Stomach (tissue), 9 donors: ENCODE results near the gene DNM1. TPM values are rescaled to one million over a fixed set of nuclear protein-coding genes. Genes with fewer than 3 reads are reported as not detected.
A peak's percentile ranks its signal among the peaks of the same experiment; 100 is the strongest.

Experiments
- DNase-seq, 2 donors: peaks; one replicate each; pipeline versions ENCODE4 v3.0.0 to v3.0.0-alpha.2; 2013 to 2019
- H3K27ac ChIP-seq, 5 donors: fragments of 200-600 bp in 4 of 5; sonication (generic) in 4 of 5; one replicate each; pipeline ENCODE4 v1.5.1; 2013 to 2019; ENCODE audit warnings: mild to moderate bottlenecking in 1 of 5, moderate library complexity in 1 of 5
- H3K27me3 ChIP-seq, 3 donors: fragments of 200-600 bp; sonication (generic); one replicate each; pipeline ENCODE4 v1.5.1; 2017 to 2019; ENCODE audit warnings: mixed run types in 1 of 3
- H3K36me3 ChIP-seq, 4 donors: fragments of 200-600 bp; sonication (generic); 1 replicate in 3 of 4; 2 replicates in 1 of 4; pipeline ENCODE4 v1.5.1; 2016 to 2019
- H3K4me1 ChIP-seq, 4 donors: fragments of 200-600 bp; sonication (generic); one replicate each; pipeline ENCODE4 v1.5.1; 2016 to 2019
- H3K4me3 ChIP-seq, 4 donors: fragments of 200-600 bp; sonication (generic) in 3 of 4; one replicate each; pipeline ENCODE4 v1.5.1; 2016 to 2019; ENCODE audit warnings: mild to moderate bottlenecking in 1 of 4
- H3K9me3 ChIP-seq, 4 donors: fragments of 200-600 bp; sonication (generic); one replicate each; pipeline ENCODE4 v1.5.1; 2016 to 2019
- EP300 ChIP-seq: sonication (generic); formaldehyde crosslinking; IDR thresholded peaks from one replicate; pipeline ENCODE4 v1.6.1; 2017; ENCODE audit warnings: antibody characterized with exemption
- POLR2A ChIP-seq, 4 donors: fragments of 450-650 bp; IDR thresholded peaks; one replicate each; pipeline ENCODE4 v1.6.1; 2016; ENCODE audit warnings: antibody characterized with exemption in 4 of 4, control low read depth in 2 of 4, mild to moderate bottlenecking in 1 of 4, moderate library complexity in 1 of 4
- POLR2AphosphoS5 ChIP-seq, 3 donors: sonication (generic); formaldehyde crosslinking; IDR thresholded peaks; one replicate each; pipeline ENCODE4 v1.6.1; 2016; ENCODE audit warnings: antibody characterized with exemption in 3 of 3
- WGBS, 5 donors: extraction: QIAGEN DNeasy Blood & Tissue Kit in 3 of 5; methylation state at CpG; one replicate each; pipeline versions ENCODE4 v1.1.5 to v1.1.7; 2013 to 2018; 5-methylcytosine and 5-hydroxymethylcytosine counted together
- intact Hi-C: fragments of 100-400 bp; cut with DNase I; formaldehyde crosslinking; loops from one replicate; pipeline ENCODE4 v1.15.1; 2023; ENCODE audit warnings: low total_unique reads
- polyA plus RNA-seq, 3 donors: library from polyadenylated mRNA; stranded (reverse); fragments of 200-250 nt; gene quantifications; one replicate each; pipeline ENCODE4 v1.2.3, GENCODE V29; 2013
- total RNA-seq, 5 donors: library from RNA; depleted of rRNA; stranded (reverse); fragments of >200 nt; gene quantifications; one replicate each; pipeline versions ENCODE4 v1.1.0 to v1.2.3, GENCODE V29; 2014 to 2016
- TF ChIP-seq, protein P1 (sequence below), 7 experiments: fragments of 450-650 bp in 4 of 7; fragments of 200-600 bp in 3 of 7; sonication (generic) in 3 of 7; IDR thresholded peaks; one replicate each; pipeline ENCODE4 v1.5.1; 2016 to 2019; ENCODE audit warnings: antibody characterized with exemption in 7 of 7, control low read depth in 2 of 7, mild to moderate bottlenecking in 1 of 7
- donor health status: healthy with polysubstance abuse.
- donor health status: Bipolar disorder and iron deficiency.
- donor health status: healthy.

Gene DNM1
- total and polyA plus RNA-seq, 8 donors = 2.3 to 60.8 (median 20.8) TPM

DNA sequence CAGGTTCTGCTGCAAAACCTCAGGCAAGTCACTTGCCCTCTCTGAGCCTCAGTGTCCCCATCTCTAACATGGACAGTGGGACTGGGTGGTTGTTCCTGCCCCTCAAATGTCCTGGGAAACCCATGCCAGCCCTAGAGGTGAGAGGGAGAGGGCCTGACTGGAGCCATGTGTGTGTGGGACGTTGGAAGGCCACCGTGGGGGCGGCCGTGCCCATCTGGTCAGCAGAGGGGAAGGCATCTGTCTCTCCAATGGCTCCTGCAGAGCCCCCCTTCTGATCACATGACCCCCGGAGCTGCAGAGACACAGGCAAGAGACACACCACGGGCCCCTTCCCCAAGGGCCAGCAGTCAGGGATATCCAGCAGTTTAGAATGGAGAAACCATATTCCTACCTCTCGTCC, 1.7 kb downstream of the DNM1 start:
- Histone ChIP-seq H3K4me3 (no peak overlapping the region), H3K27ac (peak overlapping the region in 1 of 5 donors; percentile 75)

DNA sequence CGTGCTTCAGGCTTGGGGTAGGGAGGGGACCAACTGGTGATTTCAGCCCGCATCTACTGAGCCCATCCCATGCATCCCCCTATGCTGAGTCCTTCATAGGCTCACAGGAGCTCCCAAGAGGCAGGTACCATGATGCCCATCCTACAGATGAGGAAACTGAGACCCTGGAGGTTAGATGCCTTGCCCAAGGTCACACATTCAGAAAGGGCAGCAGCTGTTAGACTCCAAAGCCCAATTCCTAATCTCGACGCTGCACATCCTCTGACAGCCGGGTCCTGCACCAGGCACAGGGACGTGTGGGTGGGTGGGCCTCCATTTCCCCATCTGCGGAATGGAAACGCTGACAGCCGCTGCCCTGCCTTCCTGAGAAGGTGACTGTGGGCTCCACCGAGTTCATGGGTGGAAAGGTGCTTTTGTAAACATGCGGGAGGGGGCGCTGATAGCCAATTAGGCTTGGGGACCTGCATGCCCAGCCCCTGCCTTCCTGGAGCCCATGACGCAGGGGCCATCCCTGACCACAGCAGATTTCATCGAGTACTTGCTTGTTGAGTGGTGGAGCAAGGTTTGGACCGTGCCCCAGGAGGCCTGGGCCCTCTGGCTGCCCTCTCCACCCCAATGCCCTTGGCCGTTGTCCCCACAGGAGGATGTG, 2.2 kb downstream of the DNM1 start:
- WGBS, 5 donors = 69 to 79% (median 74%) methylated on average over 15 to 16 of the region's 16 CpGs
- TF ChIP-seq POLR2A (IDR thresholded peaks at IDR 0.05) (no peak), POLR2AphosphoS5 (IDR thresholded peaks at IDR 0.05) (no peak), EP300 (no peak)
- TF ChIP-seq, protein P1, sequence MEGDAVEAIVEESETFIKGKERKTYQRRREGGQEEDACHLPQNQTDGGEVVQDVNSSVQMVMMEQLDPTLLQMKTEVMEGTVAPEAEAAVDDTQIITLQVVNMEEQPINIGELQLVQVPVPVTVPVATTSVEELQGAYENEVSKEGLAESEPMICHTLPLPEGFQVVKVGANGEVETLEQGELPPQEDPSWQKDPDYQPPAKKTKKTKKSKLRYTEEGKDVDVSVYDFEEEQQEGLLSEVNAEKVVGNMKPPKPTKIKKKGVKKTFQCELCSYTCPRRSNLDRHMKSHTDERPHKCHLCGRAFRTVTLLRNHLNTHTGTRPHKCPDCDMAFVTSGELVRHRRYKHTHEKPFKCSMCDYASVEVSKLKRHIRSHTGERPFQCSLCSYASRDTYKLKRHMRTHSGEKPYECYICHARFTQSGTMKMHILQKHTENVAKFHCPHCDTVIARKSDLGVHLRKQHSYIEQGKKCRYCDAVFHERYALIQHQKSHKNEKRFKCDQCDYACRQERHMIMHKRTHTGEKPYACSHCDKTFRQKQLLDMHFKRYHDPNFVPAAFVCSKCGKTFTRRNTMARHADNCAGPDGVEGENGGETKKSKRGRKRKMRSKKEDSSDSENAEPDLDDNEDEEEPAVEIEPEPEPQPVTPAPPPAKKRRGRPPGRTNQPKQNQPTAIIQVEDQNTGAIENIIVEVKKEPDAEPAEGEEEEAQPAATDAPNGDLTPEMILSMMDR (IDR thresholded peaks at IDR 0.05) = no peak
- Histone ChIP-seq H3K36me3 (no peaks in the 10 kb centered on the region), H3K27me3 (peaks cover 6 to 54% (median 28%) of the 10 kb centered on the region in 3 donors), H3K4me3 (no peak overlapping the region), H3K4me1 (peaks cover 11 to 18% (median 15%) of the 10 kb centered on the region in 4 donors), H3K27ac (no peak overlapping the region), H3K9me3 (no peaks in the 10 kb centered on the region)
- intact Hi-C loops = no loop called here
- DNase-seq = no peak

More for the DNA sequence above, 1.7 kb downstream of the DNM1 start:
- H3K9me3 ChIP-seq = no peaks in the 10 kb centered on the region
- H3K4me1 ChIP-seq = peaks cover 11 to 18% (median 15%) of the 10 kb centered on the region in 4 donors
- H3K36me3 ChIP-seq = no peaks in the 10 kb centered on the region
- intact Hi-C loops = no loop called here
- DNase-seq = no peak
- 50 to 78% (median 72%) methylated on average over 2 to 7 of the region's 7 CpGs for WGBS, 5 donors
- H3K27me3 ChIP-seq = peaks cover 6 to 54% (median 28%) of the 10 kb centered on the region in 3 donors
- TF ChIP-seq, protein P1 (IDR thresholded peaks at IDR 0.05) = no peak

DNA sequence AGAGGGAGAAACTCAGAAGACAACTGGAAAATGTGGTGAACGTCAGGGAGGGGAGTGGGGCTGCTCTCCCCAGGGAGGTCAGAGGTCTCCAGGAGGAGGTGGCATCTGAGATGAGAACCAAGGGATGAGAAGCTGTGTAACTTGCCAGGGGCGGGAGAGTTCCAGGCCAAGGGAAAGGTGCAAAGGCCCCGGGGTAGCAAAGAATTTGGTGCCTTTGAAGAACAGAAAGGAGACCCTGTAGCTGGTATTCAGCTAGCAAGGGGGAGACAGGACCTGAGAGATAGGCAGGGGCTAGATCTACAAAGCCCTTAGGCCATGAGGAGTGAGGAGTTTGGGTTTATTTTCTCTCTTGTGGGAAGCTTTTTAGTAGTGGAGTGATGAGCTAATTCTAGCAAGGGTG, 3.3 kb downstream of the DNM1 start:
- WGBS, 5 donors = 76 to 90% (median 79%) methylated on average over 3 of the region's 3 CpGs
- H3K4me1 ChIP-seq = peaks cover 11 to 23% (median 15%) of the 10 kb centered on the region in 4 donors
- DNase-seq = no peak
- H3K36me3 ChIP-seq = no peaks in the 10 kb centered on the region
- no peaks in the 10 kb centered on the region for H3K9me3 ChIP-seq
- intact Hi-C loops = no loop called here
- H3K4me3 ChIP-seq = no peak overlapping the region
- peaks cover 6 to 54% (median 28%) of the 10 kb centered on the region in 3 donors for H3K27me3 ChIP-seq
- H3K27ac ChIP-seq = no peak overlapping the region
- TF ChIP-seq POLR2A (IDR thresholded peaks at IDR 0.05) (no peak), POLR2AphosphoS5 (IDR thresholded peaks at IDR 0.05) (no peak), EP300 (no peak)
- TF ChIP-seq, protein P1 (IDR thresholded peaks at IDR 0.05) = no peak

DNA sequence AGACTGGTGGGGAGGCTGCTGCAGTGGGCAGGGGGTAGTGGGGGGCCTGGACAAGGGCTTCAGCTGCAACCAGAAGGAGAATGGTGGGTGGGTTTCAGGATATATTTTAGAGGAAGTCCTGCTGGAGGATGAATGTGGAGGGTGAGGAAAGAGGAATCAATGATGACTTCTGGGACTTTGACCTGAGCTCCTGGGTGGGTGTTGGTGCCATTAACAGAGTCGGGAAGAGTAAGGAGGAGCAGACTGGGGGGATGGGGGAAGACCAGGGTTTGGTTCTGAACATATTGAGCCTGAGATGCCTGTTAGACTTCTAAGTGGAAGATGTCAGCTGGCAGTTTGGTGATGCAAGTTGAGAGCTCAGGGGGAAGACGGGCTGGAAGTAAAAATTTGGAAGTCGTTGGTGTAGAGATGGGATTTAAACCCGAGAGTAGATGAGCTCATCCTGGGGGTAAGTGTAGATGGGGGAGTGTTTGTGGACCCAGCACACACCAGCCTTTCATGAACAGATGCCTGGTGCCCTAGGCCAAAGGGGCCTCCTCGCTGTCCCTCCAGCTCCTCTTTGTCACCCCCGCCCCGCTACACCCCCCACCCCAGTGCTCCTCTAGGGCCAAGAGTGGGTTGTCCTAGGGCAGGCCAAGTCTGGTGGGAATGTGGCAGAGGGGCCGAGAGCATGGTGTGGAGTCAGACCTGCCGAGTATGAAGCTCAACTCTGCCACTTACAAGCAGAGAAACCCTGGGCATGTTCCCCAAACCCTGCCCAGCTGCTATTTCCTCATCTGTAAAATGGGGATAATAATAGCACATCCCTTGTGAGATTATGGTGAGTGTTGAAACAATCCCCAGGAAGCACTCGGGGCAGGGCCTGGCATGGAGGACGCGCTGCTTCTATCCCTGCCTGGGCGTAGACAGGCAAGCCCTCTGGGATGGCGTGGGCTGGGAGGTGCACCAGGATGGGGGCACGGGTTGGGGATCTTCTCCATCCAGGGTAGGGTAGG, 4.0 kb downstream of the DNM1 start:
- no peak overlapping the region for H3K4me3 ChIP-seq
- H3K27ac ChIP-seq = no peak overlapping the region
- WGBS, 5 donors = 67 to 77% (median 75%) methylated on average over 15 of the region's 15 CpGs
- peaks cover 6 to 62% (median 28%) of the 10 kb centered on the region in 3 donors for H3K27me3 ChIP-seq
- intact Hi-C loops = no loop called here
- no peak for DNase-seq
- H3K36me3 ChIP-seq = no peaks in the 10 kb centered on the region
- H3K9me3 ChIP-seq = no peaks in the 10 kb centered on the region
- peaks cover 11 to 23% (median 15%) of the 10 kb centered on the region in 4 donors for H3K4me1 ChIP-seq
- TF ChIP-seq POLR2A (IDR thresholded peaks at IDR 0.05) (no peak), POLR2AphosphoS5 (IDR thresholded peaks at IDR 0.05) (no peak), EP300 (no peak)
- TF ChIP-seq, protein P1 (IDR thresholded peaks at IDR 0.05) = no peak
